HCT116 (cell line): ENCODE measurements around the gene CHRD. TPM values are rescaled to one million over a fixed set of nuclear protein-coding genes. Genes with fewer than 3 reads are reported as not detected.

Experiments used
- ATAC-seq: fragments of 200-7000 bp; cut with Tn5 transposase; 2 replicates; pipeline ENCODE4 v1.9.1; 2020; ENCODE audit warnings: mild to moderate bottlenecking, moderate library complexity
- BruUV-seq: library from RNA; stranded (reverse); fragments of 400-500 nt; replicated peaks from 2 replicates; lab custom pipeline; 2021; lab: Mats Ljungman, UMichigan
- CTCF ChIA-PET: fragments of 300-600 bp; sonication (Branson Sonifier 250); formaldehyde crosslinking; loops from one replicate; lab custom pipeline; 2021; ENCODE audit warnings: antibody characterized with exemption; lab: Charles Lee
- POLR2A ChIA-PET: fragments of 300-600, 350-600 bp; sonication (Branson Sonifier 250); formaldehyde crosslinking; loops from one replicate; lab custom pipeline; 2021; ENCODE audit warnings: antibody characterized with exemption; lab: Charles Lee
- RAD21 ChIA-PET, 2 experiments: fragments of 300-600 bp; sonication (Branson Sonifier 250); formaldehyde crosslinking; loops; one replicate each; lab custom pipeline; 2023; ENCODE audit warnings: low total read pairs in 2 of 2; ENCODE audit not compliant: uncharacterized antibody in 2 of 2, unreplicated experiment in 2 of 2, low non-redundant PET in 1 of 2; lab: Charles Lee
- DNase-seq: peaks from one replicate; pipeline ENCODE4 v3.0.0-alpha.2; 2010; ENCODE audit warnings: low read depth, low spot score
- H2AFZ ChIP-seq: fragments of 200-600 bp; shearing (Covaris generic), sonication (generic); 2 replicates; pipeline ENCODE4 v1.6.1; 2017; ENCODE audit warnings: low read depth, mixed run types, mixed read lengths, antibody characterized with exemption, low read length; ENCODE audit not compliant: poor library complexity, severe bottlenecking
- H3K27ac ChIP-seq: 2 replicates; pipeline ENCODE4 v1.5.1; 2012; ENCODE audit warnings: low read depth, low read length
- H3K27me3 ChIP-seq: fragments of 200-600 bp; sonication (generic); 2 replicates; pipeline ENCODE4 v1.6.1; 2016; ENCODE audit warnings: mixed run types, low read length, mixed read lengths; ENCODE audit not compliant: insufficient read depth
- H3K36me3 ChIP-seq, 2 experiments: fragments of 200-500 bp in 1 of 2; fragments of 200-600 bp in 1 of 2; sonication (Bioruptor generic) in 1 of 2; sonication (generic) in 1 of 2; 2 replicates each; pipeline versions ENCODE4 v1.5.1 to v1.6.1; 2014 to 2016; ENCODE audit warnings: low read length in 2 of 2, inconsistent platforms in 1 of 2, mixed read lengths in 1 of 2, mixed run types in 1 of 2; ENCODE audit not compliant: insufficient read depth in 2 of 2, control insufficient read depth in 1 of 2
- H3K4me1 ChIP-seq, 2 experiments: fragments of 200-600 bp in 1 of 2; sonication (generic) in 1 of 2; 2 replicates each; pipeline versions ENCODE4 v1.5.1 to v1.6.1; 2012 to 2017; ENCODE audit warnings: low read length in 2 of 2, inconsistent platforms in 1 of 2, mild to moderate bottlenecking in 1 of 2, mixed read lengths in 1 of 2, mixed run types in 1 of 2, moderate library complexity in 1 of 2; ENCODE audit not compliant: insufficient read depth in 2 of 2, control insufficient read depth in 1 of 2
- H3K4me2 ChIP-seq: fragments of 200-600 bp; sonication (generic); 2 replicates; pipeline ENCODE4 v1.6.1; 2017; ENCODE audit warnings: mixed run types, low read length, mixed read lengths
- H3K4me3 ChIP-seq, 2 experiments: fragments of 200-600 bp in 1 of 2; sonication (generic) in 1 of 2; replicated peaks in 1 of 2; 2 replicates each; pipeline ENCODE4 v1.5.1; 2011 to 2016; ENCODE audit warnings: low read length in 2 of 2, control low read depth in 1 of 2, low read depth in 1 of 2, mild to moderate bottlenecking in 1 of 2, mixed read lengths in 1 of 2, mixed run types in 1 of 2
- H3K79me2 ChIP-seq: fragments of 200-600 bp; sonication (generic); 2 replicates; pipeline ENCODE4 v1.6.1; 2017; ENCODE audit warnings: mild to moderate bottlenecking, mixed run types, low read length, moderate library complexity, mixed read lengths; ENCODE audit not compliant: insufficient read depth
- H3K9ac ChIP-seq: fragments of 200-600 bp; sonication (generic); 2 replicates; pipeline ENCODE4 v1.6.1; 2016; ENCODE audit warnings: low read length, mixed read lengths
- H3K9me2 ChIP-seq: fragments of 200-600 bp; sonication (generic), shearing (Covaris generic); 2 replicates; pipeline ENCODE4 v1.6.1; 2017; ENCODE audit warnings: mixed run types, mild to moderate bottlenecking, moderate library complexity; ENCODE audit not compliant: insufficient read depth
- H3K9me3 ChIP-seq, 2 experiments: fragments of 200-500 bp in 1 of 2; fragments of 200-600 bp in 1 of 2; sonication (Bioruptor generic) in 1 of 2; sonication (generic) in 1 of 2; 2 replicates each; pipeline ENCODE4 v1.6.1; 2014 to 2017; ENCODE audit warnings: low read length in 2 of 2, mixed read lengths in 2 of 2, inconsistent platforms in 1 of 2, low read depth in 1 of 2, mild to moderate bottlenecking in 1 of 2, mixed run types in 1 of 2, moderate library complexity in 1 of 2; ENCODE audit not compliant: control insufficient read depth in 1 of 2, insufficient read depth in 1 of 2
- H4K20me1 ChIP-seq: fragments of 200-600 bp; sonication (generic), shearing (Covaris generic); 2 replicates; pipeline ENCODE4 v1.6.1; 2017; ENCODE audit warnings: mixed run types, mild to moderate bottlenecking, moderate library complexity; ENCODE audit not compliant: insufficient read depth
- CEBPB ChIP-seq: IDR thresholded peaks from 2 replicates; pipeline ENCODE4 v1.6.1; 2012; ENCODE audit warnings: low read depth
- EZH2 ChIP-seq: fragments of 200-600 bp; sonication (generic); IDR thresholded peaks from 2 replicates; pipeline ENCODE4 v1.6.1; 2017; ENCODE audit warnings: antibody characterized with exemption, mixed run types
- FOSL1 ChIP-seq: IDR thresholded peaks from 2 replicates; pipeline ENCODE4 v1.6.1; 2012; ENCODE audit warnings: low read depth
- MAX ChIP-seq: IDR thresholded peaks from 2 replicates; pipeline ENCODE4 v1.6.1; 2012
- POLR2AphosphoS5 ChIP-seq: IDR thresholded peaks from 2 replicates; pipeline ENCODE4 v1.6.1; 2011; ENCODE audit warnings: mild to moderate bottlenecking, low read depth, low read length, moderate library complexity
- RAD21 ChIP-seq: IDR thresholded peaks from 2 replicates; pipeline ENCODE4 v1.6.1; 2012; ENCODE audit warnings: low read depth, mild to moderate bottlenecking
- SRF ChIP-seq: IDR thresholded peaks from 2 replicates; pipeline ENCODE4 v1.6.1; 2012; ENCODE audit warnings: low read depth
- intact Hi-C: fragments of 100-400 bp; cut with micrococcal nuclease; formaldehyde crosslinking; loops from 2 replicates; pipeline ENCODE4 v1.10.0; 2022
- total RNA-seq: library from RNA; stranded (reverse); gene quantifications from one replicate; pipeline ENCODE4 v1.2.1, GENCODE V29; 2021; ENCODE audit not compliant: unreplicated experiment
- TF ChIP-seq, protein P1 (sequence below), 3 experiments: fragments of 200-600 bp in 1 of 3; sonication (generic) in 1 of 3; IDR thresholded peaks in 2 of 3; conservative IDR thresholded peaks in 1 of 3; 2 replicates each; pipeline ENCODE4 v1.5.1; 2012 to 2017; ENCODE audit warnings: low read depth in 2 of 3, low read length in 2 of 3, antibody characterized with exemption in 1 of 3, borderline replicate concordance in 1 of 3, control low read depth in 1 of 3, mild to moderate bottlenecking in 1 of 3, mixed read lengths in 1 of 3, mixed run types in 1 of 3, moderate library complexity in 1 of 3; ENCODE audit not compliant: insufficient read depth in 1 of 3

The CHRD gene
- total RNA-seq, 1 experiment from 2014 or later, result 8.0 TPM

- no peak for TF ChIP-seq POLR2AphosphoS5
These were observed 20.9 kb upstream of the CHRD start (continued) for GRCh38 chr3:184358921-184359350.

GRCh38 chr3:184359610-184360009, 20.2 kb upstream of the CHRD start:
- H3K9me3 ChIP-seq, result no peaks in the 10 kb centered on the region
- peaks cover 18 to 20% of the 10 kb centered on the region in 2 experiments; a peak in 3 of 4 replicates for H3K36me3 ChIP-seq
- RAD21 ChIA-PET, result no interaction called here
- H3K27ac ChIP-seq, result no peak overlapping the region
- H4K20me1 ChIP-seq, result no peaks in the 10 kb centered on the region
- H3K9me2 ChIP-seq, result no peaks in the 10 kb centered on the region
- no TSS peak for BruUV-seq
- no peak overlapping the region for H2AFZ ChIP-seq
- no peak overlapping the region for H3K4me3 ChIP-seq
- no peak overlapping the region for H3K9ac ChIP-seq
- no peak for TF ChIP-seq RAD21
- no peak for TF ChIP-seq SRF
- TF ChIP-seq FOSL1, result no peak
- TF ChIP-seq MAX, result no peak
- TF ChIP-seq EZH2, result no peak
- TF ChIP-seq, protein P1, sequence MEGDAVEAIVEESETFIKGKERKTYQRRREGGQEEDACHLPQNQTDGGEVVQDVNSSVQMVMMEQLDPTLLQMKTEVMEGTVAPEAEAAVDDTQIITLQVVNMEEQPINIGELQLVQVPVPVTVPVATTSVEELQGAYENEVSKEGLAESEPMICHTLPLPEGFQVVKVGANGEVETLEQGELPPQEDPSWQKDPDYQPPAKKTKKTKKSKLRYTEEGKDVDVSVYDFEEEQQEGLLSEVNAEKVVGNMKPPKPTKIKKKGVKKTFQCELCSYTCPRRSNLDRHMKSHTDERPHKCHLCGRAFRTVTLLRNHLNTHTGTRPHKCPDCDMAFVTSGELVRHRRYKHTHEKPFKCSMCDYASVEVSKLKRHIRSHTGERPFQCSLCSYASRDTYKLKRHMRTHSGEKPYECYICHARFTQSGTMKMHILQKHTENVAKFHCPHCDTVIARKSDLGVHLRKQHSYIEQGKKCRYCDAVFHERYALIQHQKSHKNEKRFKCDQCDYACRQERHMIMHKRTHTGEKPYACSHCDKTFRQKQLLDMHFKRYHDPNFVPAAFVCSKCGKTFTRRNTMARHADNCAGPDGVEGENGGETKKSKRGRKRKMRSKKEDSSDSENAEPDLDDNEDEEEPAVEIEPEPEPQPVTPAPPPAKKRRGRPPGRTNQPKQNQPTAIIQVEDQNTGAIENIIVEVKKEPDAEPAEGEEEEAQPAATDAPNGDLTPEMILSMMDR (IDR thresholded peaks at IDR 0.05 in 2 of 3, conservative IDR thresholded peaks at IDR 0.05 in 1 of 3; ENCODE audit: borderline replicate concordance in 1 of 3, insufficient read depth in 1 of 3, low read depth in 2 of 3, low read length in 2 of 3), result no peak
- no peak for TF ChIP-seq POLR2AphosphoS5
- no peak for TF ChIP-seq CEBPB
- ATAC-seq (no peak), DNase-seq (no peak)
- CTCF ChIA-PET, result no interaction called here
- peaks cover 28% of the 10 kb centered on the region for H3K79me2 ChIP-seq
- H3K27me3 ChIP-seq, result no peaks in the 10 kb centered on the region
- POLR2A ChIA-PET, result interaction anchor here (0.6 to 1.5 kb wide), 2 partner anchors 13 to 1371 kb away, joined by 3 to 4 read pairs; no protein-coding TSS in a partner anchor
- H3K4me1 ChIP-seq, result peaks cover 7 to 27% of the 10 kb centered on the region in 2 experiments
- intact Hi-C loops, result no loop called here
- H3K4me2 ChIP-seq, result no peak overlapping the region
